Right ventricle myocardium inferior (tissue), 1 donor: ENCODE data around the gene PLEKHG4B. TPM values are rescaled to one million over a fixed set of nuclear protein-coding genes. Genes with fewer than 3 reads are reported as not detected.
"Not testable (repeated sequence)": the region's sequence is repeated elsewhere in the genome, so short reads cannot be mapped to it uniquely, and the experiment has no call there.

Source experiments
- ATAC-seq: fragments of 200-7000 bp; cut with Tn5 transposase; one replicate; pipeline ENCODE4 v1.9.1; 2020; ENCODE audit warnings: mild to moderate bottlenecking, moderate library complexity
- DNase-seq: peaks from one replicate; pipeline ENCODE4 v3.0.0; 2021; ENCODE audit errors: missing footprints
- intact Hi-C: fragments of 100-400 bp; cut with DNase I; formaldehyde crosslinking; loops from one replicate; pipeline ENCODE4 v1.11.0; 2022
- total RNA-seq: library from RNA; stranded (reverse); fragmentation: NEBNext Ultra II Directional; extraction: Animal tissue kit (Norgen Biotek cat#: 25700); gene quantifications from one replicate; pipeline ENCODE4 v1.2.1, GENCODE V29; 2021
- donor health status: DM: no; HTN: yes; CAD: no; lungs with severe emphysema.

Gene PLEKHG4B
- total RNA-seq, 1 donor from 2014 or later, result not detected

GRCh38 chr5:203246-203930 lies 111.4 kb downstream of the PLEKHG4B start:
- intact Hi-C loops, result no loop called here
- DNase-seq (no peak), ATAC-seq (no peak)

DNA sequence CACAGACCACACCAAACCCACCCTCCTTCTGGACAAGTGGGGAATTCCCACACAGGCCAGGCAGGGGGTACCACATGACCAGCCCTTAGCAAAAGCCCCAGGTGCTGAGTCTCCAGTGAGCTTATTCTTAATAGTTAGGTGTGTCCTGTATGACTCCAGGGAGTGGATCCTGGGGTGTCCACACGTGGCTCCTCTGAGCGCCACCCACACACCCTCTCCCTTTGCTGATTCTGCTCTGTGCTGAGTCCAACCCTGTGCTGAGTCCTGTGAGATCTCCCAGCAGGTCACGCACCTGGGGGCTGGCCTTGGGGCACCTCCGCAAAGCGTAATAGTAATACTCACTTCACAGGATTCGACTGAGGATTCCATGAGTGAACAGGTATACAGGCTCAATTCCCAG lies 112.0 kb downstream of the PLEKHG4B start:
- ATAC-seq (no peak), DNase-seq (no peak)
- intact Hi-C loops, result no loop called here

GRCh38 chr5:204462-204861 lies 112.5 kb downstream of the PLEKHG4B start:
- no peak for ATAC-seq
- intact Hi-C loops, result no loop called here
- no peak for DNase-seq

GRCh38 chr5:204966-205670 lies 113.2 kb downstream of the PLEKHG4B start:
- intact Hi-C loops, result no loop called here
- DNase-seq, result no peak
- no peak for ATAC-seq

DNA sequence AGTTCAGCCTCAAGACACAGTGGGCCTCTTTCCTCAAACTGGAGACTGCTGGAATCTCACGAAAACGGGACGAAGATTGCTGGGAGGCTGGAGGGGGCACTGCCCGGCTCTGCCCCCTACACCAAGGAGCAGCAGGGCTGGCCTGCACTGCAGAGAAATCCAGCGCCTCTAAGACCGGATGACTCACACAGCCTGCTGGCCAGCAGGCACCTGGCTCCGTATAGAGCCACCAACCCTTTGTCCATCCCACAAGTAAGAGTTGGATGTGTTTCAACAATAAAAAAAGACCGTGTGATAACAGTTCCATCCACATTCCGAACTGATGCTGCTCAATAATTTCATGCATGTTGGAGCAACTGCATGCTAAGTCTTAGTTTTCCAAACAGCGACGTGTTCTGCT lies 114.4 kb downstream of the PLEKHG4B start:
- intact Hi-C loops, result no loop called here
- peak; percentile 93 for ATAC-seq
- DNase-seq, result no peak

DNA sequence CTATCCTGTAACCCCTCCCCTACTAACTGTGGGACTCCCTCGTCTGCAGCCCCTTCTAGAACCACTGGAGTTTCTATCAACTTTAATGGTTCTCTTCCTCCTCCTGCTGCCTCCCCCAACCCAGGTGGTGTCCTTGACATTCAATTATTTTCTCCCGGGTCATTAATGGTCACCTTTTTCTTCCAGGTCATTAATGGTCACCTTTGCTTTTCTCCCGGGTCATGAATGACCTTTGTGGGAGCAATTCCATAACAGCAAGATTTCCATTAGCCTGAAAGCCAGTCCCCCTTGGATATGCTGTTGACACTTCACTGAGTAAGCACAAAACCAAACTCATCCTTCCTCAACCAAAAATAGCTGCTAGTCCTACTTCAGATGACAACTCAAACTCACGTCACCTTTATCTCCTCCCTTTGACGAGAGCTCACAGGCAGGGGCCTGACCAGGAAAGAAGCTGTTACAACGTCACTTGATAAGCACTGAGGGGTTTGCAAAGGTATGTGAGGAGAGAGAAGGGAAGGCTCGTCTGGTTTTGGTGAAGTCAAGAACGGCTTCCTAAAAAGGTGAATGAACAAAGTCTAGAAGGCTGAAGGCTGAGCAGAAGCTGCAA lies 115.1 kb downstream of the PLEKHG4B start:
- ATAC-seq (peak; percentile 43), DNase-seq (no peak)
- intact Hi-C loops, result no loop called here

- intact Hi-C loops, result no loop called here
- DNase-seq (no peak), ATAC-seq (no peak)
Measured at GRCh38 chr5:207599-207998, 115.6 kb downstream of the PLEKHG4B start.

GRCh38 chr5:208449-209114 lies 116.6 kb downstream of the PLEKHG4B start:
- ATAC-seq, result no peak
- intact Hi-C loops, result no loop called here
- DNase-seq, result no peak

GRCh38 chr5:213803-214395 lies 121.9 kb downstream of the PLEKHG4B start:
- DNase-seq, result no peak
- ATAC-seq, result no peak
- intact Hi-C loops, result no loop called here

GRCh38 chr5:215256-215655 lies 123.3 kb downstream of the PLEKHG4B start:
- ATAC-seq, DNase-seq: not testable (repeated sequence)
- intact Hi-C loops, result loop anchor here (5.0 kb wide), 1 partner anchor 257 kb away; no protein-coding TSS in a partner anchor

- not testable (repeated sequence) for DNase-seq, ATAC-seq
- intact Hi-C loops, result loop anchor here (5.0 kb wide), 1 partner anchor 256 kb away; no protein-coding TSS in a partner anchor
Measured at GRCh38 chr5:216076-216475, 124.1 kb downstream of the PLEKHG4B start.

GRCh38 chr5:217494-218456 lies 125.8 kb downstream of the PLEKHG4B start, which contains the start of the genes CCDC127 and SDHA:
TSS of gene CCDC127 (minus strand) at chr5:218153. CDS start at chr5:216849, 1,304 bp downstream.
TSS of gene SDHA (plus strand) at chr5:218320. CDS start at chr5:218356, 36 bp downstream.
- peak; percentile 97 for ATAC-seq
- intact Hi-C loops, result loop anchor here (2.0 to 5.0 kb wide), 2 partner anchors 27 to 255 kb away; partner anchors contain the start of gene LRRC14B
- DNase-seq, result peak; percentile 98

- DNase-seq, result peak; percentile 88
- intact Hi-C loops, result loop anchor here (2.0 to 5.0 kb wide), 2 partner anchors 28 to 254 kb away; partner anchors contain the start of gene LRRC14B
Measured at GRCh38 chr5:218457-219291, 126.7 kb downstream of the PLEKHG4B start.

GRCh38 chr5:219460-219863 lies 127.5 kb downstream of the PLEKHG4B start:
- DNase-seq (no peak), ATAC-seq (no peak)
- intact Hi-C loops, result loop anchor here (2.0 to 5.0 kb wide), 2 partner anchors 29 to 253 kb away; partner anchors contain the start of gene LRRC14B

More at GRCh38 chr5:218457-219291, 126.7 kb downstream of the PLEKHG4B start:
- peak; percentile 69 for ATAC-seq

DNA sequence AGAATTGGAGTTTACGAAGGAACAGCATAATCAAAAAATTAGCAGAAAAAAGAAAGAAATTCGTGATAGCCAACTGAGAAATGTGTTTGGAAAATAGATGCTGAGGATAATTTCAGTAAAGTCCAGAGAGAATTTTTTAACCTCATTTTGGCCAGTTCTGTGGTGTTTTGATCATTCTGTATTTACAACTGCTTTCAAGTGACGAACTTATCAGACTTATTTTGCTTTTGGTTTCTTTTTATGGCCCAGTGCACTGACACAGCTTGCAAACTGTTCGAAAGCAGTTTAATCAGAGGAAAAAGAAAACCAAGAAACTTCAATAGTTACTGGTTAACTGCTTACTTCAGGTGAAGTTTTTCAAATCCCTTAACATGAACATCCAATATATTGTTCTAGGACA lies 128.0 kb downstream of the PLEKHG4B start:
- intact Hi-C loops, result loop anchor here (2.0 to 5.0 kb wide), 2 partner anchors 29 to 252 kb away; partner anchors contain the start of gene LRRC14B
- ATAC-seq (no peak), DNase-seq (no peak)

- intact Hi-C loops, DNase-seq, ATAC-seq: not testable (repeated sequence)
Measured at GRCh38 chr5:222951-223715, 131.2 kb downstream of the PLEKHG4B start.
